ENCODE data around the gene PRKAG2.
A peak's percentile ranks its signal among the peaks of the same experiment; 100 is the strongest.
"Not testable (repeated sequence)": the region's sequence is repeated elsewhere in the genome, so short reads cannot be mapped to it uniquely, and the experiment has no call there.

Gene PRKAG2

GRCh38 chr7:151829707-151830106 lies 47.2 kb downstream of the PRKAG2 start:
- no peaks in the 10 kb centered on the region for H3K9me3 ChIP-seq (ENCODE audit: control insufficient read depth in 1 of 2, low read length in 2 of 2)
- H3K36me3 ChIP-seq (ENCODE audit: control insufficient read depth in 1 of 2, insufficient read depth in 2 of 2, low read length in 2 of 2), result no peaks in the 10 kb centered on the region
- H3K9ac ChIP-seq (ENCODE audit: low read depth in 1 of 2, low read length in 2 of 2), result no peak overlapping the region
- no peaks in the 10 kb centered on the region for H3K27me3 ChIP-seq (ENCODE audit: control insufficient read depth in 1 of 2, insufficient read depth in 2 of 2, low read length in 2 of 2)
- no peak overlapping the region for H3K27ac ChIP-seq (ENCODE audit: low read depth, low read length)
- H3K4me3 ChIP-seq (ENCODE audit: low read depth in 1 of 2, low read length in 2 of 2), result no peak overlapping the region
- H3K4me1 ChIP-seq (ENCODE audit: control insufficient read depth in 1 of 2, insufficient read depth in 2 of 2, low read length in 2 of 2), result peaks cover 9 to 13% of the 10 kb centered on the region in 2 donors

- H3K27ac ChIP-seq (ENCODE audit: low read depth, low read length), result no peak overlapping the region
- no peak overlapping the region for H3K4me3 ChIP-seq (ENCODE audit: low read depth in 1 of 2, low read length in 2 of 2)
- no peaks in the 10 kb centered on the region for H3K36me3 ChIP-seq (ENCODE audit: control insufficient read depth in 1 of 2, insufficient read depth in 2 of 2, low read length in 2 of 2)
- no peaks in the 10 kb centered on the region for H3K27me3 ChIP-seq (ENCODE audit: control insufficient read depth in 1 of 2, insufficient read depth in 2 of 2, low read length in 2 of 2)
- no peaks in the 10 kb centered on the region for H3K9me3 ChIP-seq (ENCODE audit: control insufficient read depth in 1 of 2, low read length in 2 of 2)
- H3K4me1 ChIP-seq (ENCODE audit: control insufficient read depth in 1 of 2, insufficient read depth in 2 of 2, low read length in 2 of 2), result peaks cover 26 to 31% of the 10 kb centered on the region in 2 donors
- H3K9ac ChIP-seq (ENCODE audit: low read depth in 1 of 2, low read length in 2 of 2), result no peak overlapping the region
These were observed 49.3 kb downstream of the PRKAG2 start for GRCh38 chr7:151827620-151828019.

DNA sequence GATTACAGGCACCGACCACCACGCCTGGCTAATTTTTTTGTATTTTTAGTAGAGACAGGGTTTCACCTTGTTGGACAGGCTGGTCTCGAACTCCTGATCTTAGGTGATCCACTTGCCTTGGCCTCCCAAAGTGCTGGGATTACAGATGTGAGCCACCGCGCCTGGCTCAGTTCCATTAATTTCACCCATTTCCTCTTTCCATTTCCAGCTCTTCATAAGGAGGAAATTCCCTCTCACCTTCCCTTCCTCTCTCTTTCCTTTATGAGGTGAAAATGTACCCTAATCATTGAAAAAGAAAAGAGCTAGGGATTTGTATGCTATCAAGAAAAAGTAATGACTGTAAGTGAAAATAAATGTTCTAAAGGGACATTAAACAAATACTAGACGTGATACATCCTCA lies 50.6 kb downstream of the PRKAG2 start:
- H3K9ac ChIP-seq (ENCODE audit: low read depth in 1 of 2, low read length in 2 of 2); H3K4me3 ChIP-seq (ENCODE audit: low read depth in 1 of 2, low read length in 2 of 2); H3K9me3 ChIP-seq (ENCODE audit: control insufficient read depth in 1 of 2, low read length in 2 of 2); H3K36me3 ChIP-seq (ENCODE audit: control insufficient read depth in 1 of 2, insufficient read depth in 2 of 2, low read length in 2 of 2); H3K27ac ChIP-seq (ENCODE audit: low read depth, low read length); H3K27me3 ChIP-seq (ENCODE audit: control insufficient read depth in 1 of 2, insufficient read depth in 2 of 2, low read length in 2 of 2): not testable (repeated sequence)
- peaks cover 39 to 44% of the 10 kb centered on the region in 2 donors for H3K4me1 ChIP-seq (ENCODE audit: control insufficient read depth in 1 of 2, insufficient read depth in 2 of 2, low read length in 2 of 2)

DNA sequence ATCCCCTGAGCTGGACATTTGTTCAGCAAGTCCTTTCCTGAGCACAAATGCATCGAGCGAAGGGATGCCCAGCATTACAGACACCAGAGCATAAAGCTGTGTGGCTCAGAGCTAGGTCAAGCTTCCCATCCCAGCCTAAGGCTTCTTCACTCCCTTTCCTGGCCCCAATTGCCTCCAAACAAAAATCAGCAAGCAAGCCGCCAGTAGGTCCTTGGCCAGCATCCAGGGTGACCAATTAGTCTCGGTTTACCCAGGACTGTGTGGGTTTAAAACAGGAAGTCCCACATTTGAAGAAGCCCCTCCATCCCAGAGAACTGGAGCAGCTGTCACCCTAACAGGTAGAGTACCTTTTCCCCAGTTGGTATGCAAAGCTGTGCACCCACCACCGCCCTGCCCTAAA lies 51.2 kb downstream of the PRKAG2 start:
- H3K9me3 ChIP-seq (ENCODE audit: control insufficient read depth in 1 of 2, low read length in 2 of 2), result no peaks in the 10 kb centered on the region
- no peaks in the 10 kb centered on the region for H3K27me3 ChIP-seq (ENCODE audit: control insufficient read depth in 1 of 2, insufficient read depth in 2 of 2, low read length in 2 of 2)
- H3K9ac ChIP-seq (ENCODE audit: low read depth in 1 of 2, low read length in 2 of 2), result no peak overlapping the region
- no peak overlapping the region for H3K27ac ChIP-seq (ENCODE audit: low read depth, low read length)
- H3K4me3 ChIP-seq (ENCODE audit: low read depth in 1 of 2, low read length in 2 of 2), result no peak overlapping the region
- H3K36me3 ChIP-seq (ENCODE audit: control insufficient read depth in 1 of 2, insufficient read depth in 2 of 2, low read length in 2 of 2), result no peaks in the 10 kb centered on the region
- peaks cover 45 to 49% of the 10 kb centered on the region in 2 donors for H3K4me1 ChIP-seq (ENCODE audit: control insufficient read depth in 1 of 2, insufficient read depth in 2 of 2, low read length in 2 of 2)

DNA sequence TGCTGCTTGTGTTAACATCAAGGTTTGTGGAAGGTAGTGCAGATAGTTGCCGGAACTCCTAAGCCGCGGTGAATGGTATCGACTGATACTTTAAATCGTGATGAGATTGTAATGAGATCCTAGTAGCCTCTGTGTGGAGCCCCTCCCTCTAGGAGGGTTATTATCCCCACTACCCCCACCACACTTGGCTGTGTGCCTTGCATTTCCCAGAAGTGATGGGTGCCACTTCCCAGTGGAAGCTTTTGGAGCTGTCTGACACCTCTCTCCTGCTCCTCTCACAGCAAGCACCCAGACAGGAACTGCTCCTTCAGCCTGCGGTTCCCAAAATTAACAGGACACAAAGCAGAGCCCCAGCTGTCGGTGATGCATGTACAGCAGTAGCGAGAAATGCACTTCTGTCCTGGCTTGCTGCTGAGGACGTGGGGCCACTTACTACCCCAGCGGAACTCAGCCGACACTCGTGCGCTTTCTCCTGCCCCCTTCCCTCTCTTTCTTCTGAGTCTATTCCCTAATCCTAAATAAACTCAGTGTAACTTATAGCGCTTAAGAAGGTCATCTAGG lies 52.5 kb downstream of the PRKAG2 start:
- no peaks in the 10 kb centered on the region for H3K36me3 ChIP-seq (ENCODE audit: control insufficient read depth in 1 of 2, insufficient read depth in 2 of 2, low read length in 2 of 2)
- no peaks in the 10 kb centered on the region for H3K27me3 ChIP-seq (ENCODE audit: control insufficient read depth in 1 of 2, insufficient read depth in 2 of 2, low read length in 2 of 2)
- peak overlapping the region; percentile 55 to 63 for H3K9ac ChIP-seq (ENCODE audit: low read depth in 1 of 2, low read length in 2 of 2)
- peak overlapping the region; percentile 46 for H3K4me3 ChIP-seq (ENCODE audit: low read depth in 1 of 2, low read length in 2 of 2)
- H3K27ac ChIP-seq (ENCODE audit: low read depth, low read length), result peak overlapping the region; percentile 60
- H3K4me1 ChIP-seq (ENCODE audit: control insufficient read depth in 1 of 2, insufficient read depth in 2 of 2, low read length in 2 of 2), result peaks cover 54 to 58% of the 10 kb centered on the region in 2 donors
- no peaks in the 10 kb centered on the region for H3K9me3 ChIP-seq (ENCODE audit: control insufficient read depth in 1 of 2, low read length in 2 of 2)

DNA sequence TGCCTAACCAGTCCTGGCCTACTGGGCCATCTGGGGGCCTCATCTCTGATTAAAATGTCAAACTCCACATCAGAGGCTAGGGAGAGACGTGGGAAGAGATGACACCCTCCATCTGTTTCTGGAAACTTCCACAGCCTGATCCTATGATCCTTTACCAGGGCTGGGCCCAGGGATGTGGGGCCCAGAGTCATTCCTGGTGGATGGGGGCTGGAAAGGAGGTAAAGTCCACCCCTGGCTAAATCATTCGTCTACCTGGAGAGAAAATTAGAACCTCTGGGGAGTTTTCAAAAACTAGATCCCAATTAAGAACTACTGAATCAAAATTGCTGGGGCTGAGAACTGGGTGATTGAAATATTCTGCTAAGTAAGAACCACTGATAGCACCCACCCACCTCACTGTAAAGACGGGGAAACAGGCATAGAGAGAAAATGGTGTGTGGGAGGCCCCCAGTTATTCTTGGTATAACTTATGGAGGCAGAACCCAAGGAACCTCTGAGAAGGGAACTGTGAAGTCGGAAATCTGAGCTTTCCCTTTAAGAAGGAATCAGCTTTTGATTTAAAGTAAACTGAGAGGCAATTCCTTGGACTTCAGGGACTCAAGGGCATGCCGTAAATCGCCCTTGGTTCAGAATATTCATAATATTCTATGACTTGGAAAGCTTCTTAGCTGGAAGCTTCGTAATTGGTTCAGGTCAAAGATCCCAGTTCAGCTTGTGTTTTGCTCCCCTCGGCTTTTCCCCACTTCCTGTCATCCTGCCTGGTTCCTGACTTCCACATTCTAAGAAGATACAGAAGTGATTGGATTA lies 53.1 kb downstream of the PRKAG2 start:
- Histone ChIP-seq H3K27ac (ENCODE audit: low read depth, low read length) (peak overlapping the region; percentile 60), H3K9ac (ENCODE audit: low read depth in 1 of 2, low read length in 2 of 2) (peak overlapping the region; percentile 55 to 63)

DNA sequence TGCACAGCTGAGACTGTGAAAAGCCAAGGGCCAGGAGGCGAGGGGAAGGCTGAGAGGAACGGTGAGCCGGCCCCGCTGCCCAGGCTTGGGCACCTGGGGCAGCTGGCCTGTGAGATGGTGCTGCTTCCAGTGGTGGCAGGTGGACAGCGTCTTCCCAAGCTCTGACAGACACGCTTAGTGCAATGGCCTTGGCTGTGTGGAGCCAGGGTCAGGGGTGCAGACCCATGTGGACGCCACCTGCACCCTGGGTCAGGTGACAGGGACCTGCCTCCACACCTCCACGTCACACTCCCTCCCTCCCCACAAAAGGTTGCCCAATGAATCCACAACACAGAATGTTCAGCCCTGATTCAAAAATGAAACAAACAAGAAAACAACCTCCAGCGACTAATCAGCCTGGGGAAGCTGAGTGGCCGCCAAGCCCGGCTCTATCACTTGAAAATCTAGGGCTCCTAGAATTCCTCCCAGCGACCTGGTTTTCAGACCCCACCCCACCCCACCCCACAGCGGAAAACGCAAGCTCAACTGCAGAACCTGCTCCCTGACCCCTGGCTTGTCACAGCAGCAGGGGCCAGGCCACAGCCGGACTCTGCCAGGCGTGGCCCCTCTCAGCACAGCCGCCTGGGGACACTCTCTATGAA lies 54.3 kb downstream of the PRKAG2 start:
- peak overlapping the region; percentile 54 to 55 for H3K9ac ChIP-seq (ENCODE audit: low read depth in 1 of 2, low read length in 2 of 2)
- H3K27ac ChIP-seq (ENCODE audit: low read depth, low read length), result peak overlapping the region; percentile 65
- H3K4me3 ChIP-seq (ENCODE audit: low read depth in 1 of 2, low read length in 2 of 2), result no peak overlapping the region

More for the DNA sequence above, 53.1 kb downstream of the PRKAG2 start:
- H3K27me3 ChIP-seq (ENCODE audit: control insufficient read depth in 1 of 2, insufficient read depth in 2 of 2, low read length in 2 of 2), result no peaks in the 10 kb centered on the region
- H3K4me1 ChIP-seq (ENCODE audit: control insufficient read depth in 1 of 2, insufficient read depth in 2 of 2, low read length in 2 of 2), result peaks cover 60 to 65% of the 10 kb centered on the region in 2 donors
- H3K4me3 ChIP-seq (ENCODE audit: low read depth in 1 of 2, low read length in 2 of 2), result peak overlapping the region; percentile 46
- H3K36me3 ChIP-seq (ENCODE audit: control insufficient read depth in 1 of 2, insufficient read depth in 2 of 2, low read length in 2 of 2), result no peaks in the 10 kb centered on the region
- no peaks in the 10 kb centered on the region for H3K9me3 ChIP-seq (ENCODE audit: control insufficient read depth in 1 of 2, low read length in 2 of 2)

DNA sequence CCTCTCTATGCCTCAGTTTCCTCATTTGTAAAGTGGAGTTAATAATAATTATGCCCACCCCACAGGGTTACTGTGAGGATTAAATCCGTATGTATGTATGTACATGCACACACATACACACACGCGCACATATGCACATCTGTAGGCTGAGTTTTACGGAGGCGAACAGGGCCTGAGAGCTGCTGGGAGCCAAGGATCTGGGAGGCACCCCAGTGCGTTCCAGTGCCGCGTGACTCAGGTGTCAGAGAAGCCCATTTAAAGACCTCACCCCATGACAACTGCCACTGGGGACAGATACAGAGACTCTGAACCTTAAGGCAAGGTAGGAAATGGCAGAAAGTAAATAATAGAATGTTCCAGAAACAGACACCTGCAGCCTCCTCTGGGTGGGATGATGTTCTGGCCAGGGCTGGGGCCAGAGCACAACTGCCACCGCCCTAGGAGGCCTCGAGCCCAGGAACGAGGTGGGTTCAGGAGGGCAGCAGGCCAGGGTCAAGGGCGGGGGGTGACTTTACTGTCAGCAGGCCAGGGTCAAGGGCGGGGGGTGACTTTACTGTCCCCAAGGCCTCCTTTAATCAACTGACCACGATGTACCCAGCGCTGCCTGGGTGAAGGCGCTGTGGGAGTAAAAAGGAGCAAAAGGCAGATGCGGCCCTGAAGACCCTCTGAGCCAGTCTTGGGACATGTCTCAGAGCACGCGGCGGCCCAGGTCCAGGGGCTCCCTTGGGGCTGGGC lies 54.9 kb downstream of the PRKAG2 start:
- H3K4me1 ChIP-seq (ENCODE audit: control insufficient read depth in 1 of 2, insufficient read depth in 2 of 2, low read length in 2 of 2), result peaks cover 67 to 80% of the 10 kb centered on the region in 2 donors
- H3K27me3 ChIP-seq (ENCODE audit: control insufficient read depth in 1 of 2, insufficient read depth in 2 of 2, low read length in 2 of 2), result no peaks in the 10 kb centered on the region
- H3K4me3 ChIP-seq (ENCODE audit: low read depth in 1 of 2, low read length in 2 of 2), result peak overlapping the region in 1 of 2 donors; percentile 9
- H3K27ac ChIP-seq (ENCODE audit: low read depth, low read length), result peak overlapping the region; percentile 65
- H3K9ac ChIP-seq (ENCODE audit: low read depth in 1 of 2, low read length in 2 of 2), result peak overlapping the region; percentile 16 to 49
- no peaks in the 10 kb centered on the region for H3K9me3 ChIP-seq (ENCODE audit: control insufficient read depth in 1 of 2, low read length in 2 of 2)
- H3K36me3 ChIP-seq (ENCODE audit: control insufficient read depth in 1 of 2, insufficient read depth in 2 of 2, low read length in 2 of 2), result no peaks in the 10 kb centered on the region

More for the DNA sequence above, 54.3 kb downstream of the PRKAG2 start:
- no peaks in the 10 kb centered on the region for H3K27me3 ChIP-seq (ENCODE audit: control insufficient read depth in 1 of 2, insufficient read depth in 2 of 2, low read length in 2 of 2)
- H3K9me3 ChIP-seq (ENCODE audit: control insufficient read depth in 1 of 2, low read length in 2 of 2), result no peaks in the 10 kb centered on the region
- H3K36me3 ChIP-seq (ENCODE audit: control insufficient read depth in 1 of 2, insufficient read depth in 2 of 2, low read length in 2 of 2), result no peaks in the 10 kb centered on the region
- peaks cover 67 to 73% of the 10 kb centered on the region in 2 donors for H3K4me1 ChIP-seq (ENCODE audit: control insufficient read depth in 1 of 2, insufficient read depth in 2 of 2, low read length in 2 of 2)

DNA sequence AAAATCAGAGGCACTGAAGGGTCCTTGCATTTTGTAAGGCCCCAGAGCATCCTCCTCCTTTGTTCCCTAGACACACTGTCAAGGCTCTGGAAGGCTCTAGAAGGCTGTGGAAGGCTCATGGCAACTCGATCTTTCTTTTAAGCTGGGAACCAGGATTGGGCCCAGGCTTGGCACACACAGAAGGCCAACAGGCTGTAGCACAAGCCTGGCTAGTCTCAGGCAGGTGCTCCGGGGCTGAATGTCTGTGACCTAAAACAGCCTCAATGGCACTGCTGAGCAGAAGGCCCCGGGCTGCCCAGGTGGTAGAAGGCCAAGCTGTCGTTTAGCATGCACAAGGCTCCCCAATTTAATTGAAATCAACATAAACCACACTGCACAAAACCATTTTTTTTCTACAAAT lies 55.7 kb downstream of the PRKAG2 start:
- no peak overlapping the region for H3K4me3 ChIP-seq (ENCODE audit: low read depth in 1 of 2, low read length in 2 of 2)
- H3K9ac ChIP-seq (ENCODE audit: low read depth in 1 of 2, low read length in 2 of 2), result peak overlapping the region; percentile 3 to 39
- H3K27ac ChIP-seq (ENCODE audit: low read depth, low read length), result no peak overlapping the region
- H3K27me3 ChIP-seq (ENCODE audit: control insufficient read depth in 1 of 2, insufficient read depth in 2 of 2, low read length in 2 of 2), result no peaks in the 10 kb centered on the region
- peaks cover 67 to 82% of the 10 kb centered on the region in 2 donors for H3K4me1 ChIP-seq (ENCODE audit: control insufficient read depth in 1 of 2, insufficient read depth in 2 of 2, low read length in 2 of 2)
- no peaks in the 10 kb centered on the region for H3K9me3 ChIP-seq (ENCODE audit: control insufficient read depth in 1 of 2, low read length in 2 of 2)
- no peaks in the 10 kb centered on the region for H3K36me3 ChIP-seq (ENCODE audit: control insufficient read depth in 1 of 2, insufficient read depth in 2 of 2, low read length in 2 of 2)

All from duodenal mucosa (tissue), 2 donors.